ENCODE measurements around the gene DPM3. TPM values are rescaled to one million over a fixed set of nuclear protein-coding genes. Genes with fewer than 3 reads are reported as not detected.

The DPM3 gene
- total and polyA plus RNA-seq, 2 of the 13 experiments (the other 11 are each of a cell fraction or from before 2014, with no cell fraction given) = 23.2 to 53.4 TPM

- TF ChIP-seq ZFYVE20 (CRISPR knock-in tag; IDR thresholded peaks at IDR 0.05; ENCODE audit: borderline replicate concordance, low read depth) = no peak
- TF ChIP-seq ZNF496 (CRISPR knock-in tag; IDR thresholded peaks at IDR 0.05; ENCODE audit: insufficient replicate concordance) = no peak
- TF ChIP-seq ZNF646 (CRISPR knock-in tag; IDR thresholded peaks at IDR 0.05) = no peak; the same call in 1 of the 2 replicates
- no peak for TF ChIP-seq SIN3B (IDR thresholded peaks at IDR 0.05; ENCODE audit: low read length)
- no peak for TF ChIP-seq HCFC1 (IDR thresholded peaks at IDR 0.05; ENCODE audit: low read depth, low read length)
- no peak for TF ChIP-seq TFDP1 (CRISPR knock-in tag; IDR thresholded peaks at IDR 0.05; ENCODE audit: borderline replicate concordance)
- no peak for TF ChIP-seq ZNF552 (CRISPR knock-in tag; IDR thresholded peaks at IDR 0.05; ENCODE audit: borderline replicate concordance)
- TF ChIP-seq THAP7 (CRISPR knock-in tag; IDR thresholded peaks at IDR 0.05) = no peak
- TF ChIP-seq ZNF530 (CRISPR knock-in tag; IDR thresholded peaks at IDR 0.05; ENCODE audit: low read depth) = no peak
- 0 out of 2 replicates have a peak, but pooled peaks have one; percentile 16 for TF ChIP-seq TRAFD1 (CRISPR knock-in tag; IDR thresholded peaks at IDR 0.05; ENCODE audit: borderline replicate concordance)
- TF ChIP-seq ZBTB34 (CRISPR knock-in tag; IDR thresholded peaks at IDR 0.05) = 0 out of 2 replicates have a peak, but pooled peaks have one; percentile 51
- TF ChIP-seq ZKSCAN8 (CRISPR knock-in tag; IDR thresholded peaks at IDR 0.05; ENCODE audit: borderline replicate concordance) = no peak
- no peak for TF ChIP-seq SATB2 (CRISPR knock-in tag; IDR thresholded peaks at IDR 0.05)
- no peak for TF ChIP-seq ZNF768 (CRISPR knock-in tag; IDR thresholded peaks at IDR 0.05)
- no peak for TF ChIP-seq ZNF616 (CRISPR knock-in tag; IDR thresholded peaks at IDR 0.05; ENCODE audit: low read depth)
- no peak for TF ChIP-seq ZNF451 (CRISPR knock-in tag; IDR thresholded peaks at IDR 0.05)
Observed at GRCh38 chr1:155167166-155168104, 27.1 kb upstream of the DPM3 start (continued).
